Measurements from ENCODE around the gene PPP1R26. TPM values are rescaled to one million over a fixed set of nuclear protein-coding genes. Genes with fewer than 3 reads are reported as not detected.
A peak's percentile ranks its signal among the peaks of the same experiment; 100 is the strongest.

PPP1R26 gene
- total and polyA plus RNA-seq, 2 of the 8 experiments (the other 6 are each of a cell fraction or from before 2014, with no cell fraction given): 9.8 to 32.7 TPM

DNA sequence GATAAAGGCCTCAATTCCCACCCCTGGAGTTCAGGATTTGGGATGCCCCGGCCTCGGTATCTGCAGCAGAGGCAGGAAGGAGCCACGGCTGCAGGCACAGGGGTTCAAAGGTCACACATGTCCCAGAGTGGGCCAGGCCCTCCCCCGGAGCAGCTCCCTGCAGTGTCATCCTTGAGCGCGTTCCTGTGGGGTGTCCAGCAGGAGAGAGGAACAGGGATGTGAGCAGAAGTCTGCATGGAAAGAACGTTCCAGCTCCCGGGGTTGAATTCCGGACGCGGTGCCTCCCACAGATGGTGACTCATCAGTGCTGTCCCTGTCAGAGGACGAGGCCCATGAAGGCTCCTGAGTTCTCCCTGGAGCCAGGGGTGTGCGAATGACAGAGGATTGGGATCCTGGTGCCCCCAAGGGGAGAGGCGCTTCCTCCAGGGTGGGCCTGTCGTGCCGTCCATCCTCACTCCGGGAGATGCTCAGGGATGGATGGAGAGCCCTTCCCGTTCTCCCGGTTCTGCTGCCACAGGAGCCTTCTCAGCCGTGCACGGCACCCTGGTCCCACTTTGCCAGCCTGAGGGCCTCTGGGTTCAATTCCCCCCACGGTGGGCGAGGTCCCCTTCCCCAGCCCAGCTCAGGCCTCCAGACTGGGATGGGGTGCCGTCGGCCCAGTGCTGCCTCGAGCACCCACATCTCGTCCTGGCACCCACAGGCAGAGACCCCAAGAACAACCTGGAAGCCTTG lies 44.7 kb downstream of the PPP1R26 start:
- POLR2A ChIA-PET (ENCODE audit: partially characterized antibody): interaction anchor here (1.0 kb wide), 1 partner anchor 41 kb away, joined by 3 read pairs; no protein-coding TSS in a partner anchor
- CTCF ChIA-PET (ENCODE audit: partially characterized antibody): interaction anchor here (1.5 to 3.0 kb wide), 2 partner anchors 11 to 19 kb away, joined by 4 to 14 read pairs; no protein-coding TSS in a partner anchor
- H3K4me2 ChIP-seq (ENCODE audit: insufficient read depth in 1 of 2, low read depth in 2 of 2, low read length in 2 of 2): no peak overlapping the region
- TF ChIP-seq CHD1 (IDR thresholded peaks at IDR 0.05; ENCODE audit: low read depth, low read length): no peak
- no peak for TF ChIP-seq JUN (IDR thresholded peaks at IDR 0.05; ENCODE audit: low read depth, low read length)
- TF ChIP-seq KDM1A (IDR thresholded peaks at IDR 0.05; ENCODE audit: borderline replicate concordance, low read length): no peak
- no peak for TF ChIP-seq EP300 (IDR thresholded peaks at IDR 0.05; ENCODE audit: borderline replicate concordance in 1 of 2, low read depth in 2 of 2, low read length in 2 of 2)
- TF ChIP-seq BRCA1 (IDR thresholded peaks at IDR 0.05; ENCODE audit: low read depth, low read length): no peak
- TF ChIP-seq, protein P1, sequence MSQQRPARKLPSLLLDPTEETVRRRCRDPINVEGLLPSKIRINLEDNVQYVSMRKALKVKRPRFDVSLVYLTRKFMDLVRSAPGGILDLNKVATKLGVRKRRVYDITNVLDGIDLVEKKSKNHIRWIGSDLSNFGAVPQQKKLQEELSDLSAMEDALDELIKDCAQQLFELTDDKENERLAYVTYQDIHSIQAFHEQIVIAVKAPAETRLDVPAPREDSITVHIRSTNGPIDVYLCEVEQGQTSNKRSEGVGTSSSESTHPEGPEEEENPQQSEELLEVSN (IDR thresholded peaks at IDR 0.05): no peak
- TF ChIP-seq SP1 (IDR thresholded peaks at IDR 0.05; ENCODE audit: low read depth, low read length): no peak
- TF ChIP-seq, protein P2, sequence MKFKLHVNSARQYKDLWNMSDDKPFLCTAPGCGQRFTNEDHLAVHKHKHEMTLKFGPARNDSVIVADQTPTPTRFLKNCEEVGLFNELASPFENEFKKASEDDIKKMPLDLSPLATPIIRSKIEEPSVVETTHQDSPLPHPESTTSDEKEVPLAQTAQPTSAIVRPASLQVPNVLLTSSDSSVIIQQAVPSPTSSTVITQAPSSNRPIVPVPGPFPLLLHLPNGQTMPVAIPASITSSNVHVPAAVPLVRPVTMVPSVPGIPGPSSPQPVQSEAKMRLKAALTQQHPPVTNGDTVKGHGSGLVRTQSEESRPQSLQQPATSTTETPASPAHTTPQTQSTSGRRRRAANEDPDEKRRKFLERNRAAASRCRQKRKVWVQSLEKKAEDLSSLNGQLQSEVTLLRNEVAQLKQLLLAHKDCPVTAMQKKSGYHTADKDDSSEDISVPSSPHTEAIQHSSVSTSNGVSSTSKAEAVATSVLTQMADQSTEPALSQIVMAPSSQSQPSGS (IDR thresholded peaks at IDR 0.05; ENCODE audit: low read length): no peak
- no peak for TF ChIP-seq EZH2 (IDR thresholded peaks at IDR 0.05; ENCODE audit: low read depth, low read length, severe bottlenecking)
- TF ChIP-seq NRF1 (IDR thresholded peaks at IDR 0.05; ENCODE audit: low read depth, low read length): no peak

More for the DNA sequence above, 44.7 kb downstream of the PPP1R26 start:
- Histone ChIP-seq H3K4me1 (replicated peaks in 1 of 4; ENCODE audit: control insufficient read depth in 3 of 4, insufficient read depth in 4 of 4, low read length in 3 of 4) (peaks cover 0 to 12% (median 6%) of the 10 kb centered on the region in 4 experiments; a peak in 5 of 7 replicates), H4K5ac (ENCODE audit: insufficient read length, low read depth, low read length) (no peak overlapping the region), H3K27me3 (replicated peaks in 1 of 4; ENCODE audit: control insufficient read depth in 3 of 4, extremely low read depth in 1 of 4, insufficient read depth in 3 of 4, low read length in 3 of 4) (no peaks in the 10 kb centered on the region), H3K56ac (replicated peaks; ENCODE audit: insufficient read length, low read depth, low read length) (no peak overlapping the region), H4K20me1 (replicated peaks in 1 of 2; ENCODE audit: control insufficient read depth in 1 of 2, insufficient read depth in 2 of 2, low read length in 2 of 2) (no peaks in the 10 kb centered on the region), H3K36me3 (ENCODE audit: control insufficient read depth in 2 of 4, insufficient read depth in 4 of 4, low read length in 3 of 4) (no peaks in the 10 kb centered on the region), H2BK20ac (ENCODE audit: low read length) (no peak overlapping the region), H2BK12ac (ENCODE audit: low read depth, low read length) (no peak overlapping the region), H3K14ac (ENCODE audit: insufficient read length) (no peak overlapping the region), H3K9ac (replicated peaks in 1 of 4; ENCODE audit: extremely low read depth in 1 of 4, low read depth in 3 of 4, low read length in 3 of 4) (no peak overlapping the region), H2BK5ac (ENCODE audit: low read depth, low read length) (no peak overlapping the region), H3K4me3 (ENCODE audit: extremely low read depth in 1 of 4, insufficient read depth in 2 of 4, low read depth in 3 of 4, low read length in 4 of 4) (no peak overlapping the region), H3K18ac (ENCODE audit: extremely low read depth, low read length) (no peak overlapping the region), H2AK5ac (ENCODE audit: low read depth, low read length) (no peak overlapping the region), H4K91ac (replicated peaks; ENCODE audit: insufficient read length, low read length) (no peak overlapping the region), H2BK120ac (replicated peaks; ENCODE audit: low read depth, low read length) (no peak overlapping the region), H3K27ac (ENCODE audit: low read depth, low read length) (no peak overlapping the region), H3K79me2 (ENCODE audit: control insufficient read depth in 1 of 2, insufficient read depth in 2 of 2, low read length in 2 of 2) (no peaks in the 10 kb centered on the region), H2BK15ac (ENCODE audit: low read length) (no peak overlapping the region), H4K8ac (ENCODE audit: extremely low read depth, insufficient read depth, low read length) (peak overlapping the region; percentile 51; the same call in 1 of the 2 replicates), H3K9me3 (ENCODE audit: insufficient read depth in 2 of 2, low read depth in 1 of 2, low read length in 1 of 2) (no peaks in the 10 kb centered on the region), H3K79me1 (ENCODE audit: low read depth, low read length) (no peaks in the 10 kb centered on the region), H3K23me2 (ENCODE audit: low read depth, low read length) (no peaks in the 10 kb centered on the region), H3K4ac (replicated peaks; ENCODE audit: insufficient read length, low read depth, low read length) (no peak overlapping the region), H3K23ac (ENCODE audit: insufficient read length) (no peak overlapping the region), H2AFZ (ENCODE audit: low read length) (no peak overlapping the region)
- FAIRE-seq (no peak), DNase-seq (ENCODE audit: low read depth in 1 of 2, low spot score in 2 of 2) (peak in 1 of 2 experiments; percentile 45)
- WGBS, 2 experiments (ENCODE audit: extremely low coverage in 1 of 2, insufficient coverage in 1 of 2, insufficient read length in 1 of 2, insufficient replicate concordance in 2 of 2, low coverage in 1 of 2, low lambda C conversion rate in 2 of 2, missing lambda C conversion rate in 1 of 2): 92% methylated on average over 22 of the region's 27 CpGs; no CpG with 5 or more reads in 1 of the 2 experiments
